Common myeloid progenitor, CD34-positive (primary cell): Measurements from ENCODE around the gene MAFG. TPM values are rescaled to one million over a fixed set of nuclear protein-coding genes. Genes with fewer than 3 reads are reported as not detected.

ENCODE experiments used
- CTCF ChIA-PET: fragments of 350-600 bp; sonication (Branson Sonifier 250); formaldehyde crosslinking; loops from one replicate; lab custom pipeline; 2021; ENCODE audit warnings: antibody characterized with exemption; lab: Charles Lee
- POLR2A ChIA-PET: fragments of 350-600 bp; sonication (Branson Sonifier 250); formaldehyde crosslinking; loops from one replicate; lab custom pipeline; 2021; ENCODE audit warnings: antibody characterized with exemption; lab: Charles Lee
- DNase-seq, 3 donors: peaks; one replicate each; pipeline versions ENCODE4 v3.0.0 to v3.0.0-alpha.2; 2013
- H3K27ac ChIP-seq, 2 experiments: 1 replicate in 1 of 2; 2 replicates in 1 of 2; pipeline ENCODE4 v1.7.0; 2013; ENCODE audit warnings: inconsistent platforms in 2 of 2, low read length in 2 of 2, mild to moderate bottlenecking in 2 of 2, low read depth in 1 of 2, moderate library complexity in 1 of 2; ENCODE audit not compliant: severe bottlenecking in 2 of 2, insufficient read depth in 1 of 2, poor library complexity in 1 of 2
- H3K27me3 ChIP-seq, 5 experiments: replicated peaks in 2 of 5; 1 replicate in 3 of 5; 2 replicates in 2 of 5; pipeline versions ENCODE4 v1.6.1 to v1.7.0; 2013; ENCODE audit warnings: low read length in 4 of 5, mild to moderate bottlenecking in 2 of 5, moderate library complexity in 2 of 5, inconsistent platforms in 1 of 5; ENCODE audit not compliant: insufficient read depth in 5 of 5, control insufficient read depth in 4 of 5
- H3K36me3 ChIP-seq, 4 experiments: 1 replicate in 2 of 4; 2 replicates in 2 of 4; pipeline versions ENCODE4 v1.6.1 to v1.7.0; 2013; ENCODE audit warnings: low read length in 3 of 4, control low read depth in 1 of 4, mild to moderate bottlenecking in 1 of 4; ENCODE audit not compliant: control insufficient read depth in 4 of 4, insufficient read depth in 4 of 4
- H3K4me1 ChIP-seq, 4 experiments: 1 replicate in 3 of 4; 2 replicates in 1 of 4; pipeline versions ENCODE4 v1.6.1 to v1.7.1; 2013; ENCODE audit warnings: low read length in 3 of 4, mild to moderate bottlenecking in 3 of 4, control low read depth in 1 of 4, inconsistent platforms in 1 of 4, moderate library complexity in 1 of 4; ENCODE audit not compliant: control insufficient read depth in 4 of 4, insufficient read depth in 4 of 4; ENCODE audit errors: control extremely low read depth in 1 of 4
- H3K4me3 ChIP-seq, 7 experiments: 1 replicate in 4 of 7; 2 replicates in 3 of 7; pipeline versions ENCODE4 v1.5.1 to v1.7.0; 2013; ENCODE audit warnings: mild to moderate bottlenecking in 7 of 7, low read length in 6 of 7, moderate library complexity in 6 of 7, inconsistent platforms in 2 of 7, low read depth in 2 of 7, control low read depth in 1 of 7; ENCODE audit not compliant: insufficient read depth in 4 of 7, control insufficient read depth in 1 of 7; ENCODE audit errors: extremely low read depth in 1 of 7
- H3K9me3 ChIP-seq, 5 experiments: 1 replicate in 4 of 5; 2 replicates in 1 of 5; pipeline versions ENCODE4 v1.6.1 to v1.7.1; 2013; ENCODE audit warnings: low read length in 4 of 5, mild to moderate bottlenecking in 2 of 5, inconsistent platforms in 1 of 5, low read depth in 1 of 5, moderate library complexity in 1 of 5; ENCODE audit not compliant: control insufficient read depth in 4 of 5, insufficient read depth in 2 of 5; ENCODE audit errors: control extremely low read depth in 1 of 5
- WGBS: methylation state at CpG from one replicate; pipeline ENCODE4 v1.1.5; 2013; ENCODE audit not compliant: insufficient coverage; 5-methylcytosine and 5-hydroxymethylcytosine counted together
- polyA plus RNA-seq: library from polyadenylated mRNA; unstranded; fragments of 120-200 nt; gene quantifications from one replicate; pipeline ENCODE4 v1.2.1, GENCODE V29; 2013

Gene MAFG
- 19.5 TPM for polyA plus RNA-seq

- DNase-seq, result peak; percentile 92 to 95 (median 94)
- POLR2A ChIA-PET, result interaction anchor here (1.0 to 1.8 kb wide), 5 partner anchors 9 to 104 kb away, joined by 3 to 6 read pairs (median 4); partner anchors contain the start of genes RAC3 and SIRT7
- no peaks in the 10 kb centered on the region for H3K9me3 ChIP-seq
- CTCF ChIA-PET, result interaction anchor here (0.9 to 3.1 kb wide), 10 partner anchors 11 to 95 kb away, joined by 3 to 15 read pairs (median 4); partner anchors contain the start of genes CENPX, LRRC45 and NPB
- peaks cover 0 to under 1% (median 0%) of the 10 kb centered on the region in 4 experiments for H3K36me3 ChIP-seq
- WGBS, result under 1% methylated on average over 81 of the region's 98 CpGs
- H3K27ac ChIP-seq, result peak within 1 kb of the TSS; percentile 92 to 98
- peaks cover 0 to 24% (median 13%) of the 10 kb centered on the region in 5 experiments for H3K27me3 ChIP-seq
- H3K4me1 ChIP-seq, result peaks cover 0 to 67% (median 58%) of the 10 kb centered on the region in 4 experiments
- H3K4me3 ChIP-seq, result peak within 1 kb of the TSS; percentile 46 to 83 (median 77)
Observed at GRCh38 chr17:81927653-81928543, at the start of gene MAFG. Gene MAFG (minus strand): TSS chr17:81927735. CDS start chr17:81923185, 4,550 bp downstream.

GRCh38 chr17:81976332-81977210 lies 49.0 kb upstream of the MAFG start:
- H3K36me3 ChIP-seq, result peaks cover 0 to 6% (median 3%) of the 10 kb centered on the region in 4 experiments
- peak overlapping the region; percentile 63 to 86 (median 73) for H3K4me3 ChIP-seq
- peaks cover 10 to 46% (median 35%) of the 10 kb centered on the region in 4 experiments for H3K4me1 ChIP-seq
- H3K9me3 ChIP-seq, result peaks cover 0 to 9% (median 4%) of the 10 kb centered on the region in 5 experiments
- 26% methylated on average over 25 of the region's 30 CpGs for WGBS
- ChIA-PET POLR2A (interaction anchor here (0.7 to 1.1 kb wide), 2 partner anchors 46 to 61 kb away, joined by 3 to 4 read pairs; partner anchors contain the start of genes CENPX and DCXR), CTCF (interaction anchor here (1.3 to 2.6 kb wide), 6 partner anchors 14 to 53 kb away, joined by 3 to 10 read pairs (median 5); no protein-coding TSS in a partner anchor)
- H3K27ac ChIP-seq, result peak overlapping the region in 1 of 2 experiments; percentile 85
- DNase-seq, result peak in 2 of 3 donors; percentile 50 to 51
- peaks cover 0 to 3% (median 0%) of the 10 kb centered on the region in 5 experiments for H3K27me3 ChIP-seq

- POLR2A ChIA-PET, result interaction anchor here (1.1 kb wide), 1 partner anchor 14 kb away, joined by 3 read pairs; no protein-coding TSS in a partner anchor
- Histone ChIP-seq H3K27ac (no peak overlapping the region), H3K9me3 (peaks cover 0 to 9% (median 4%) of the 10 kb centered on the region in 5 experiments), H3K4me3 (no peak overlapping the region), H3K4me1 (peaks cover 0 to 24% (median 16%) of the 10 kb centered on the region in 4 experiments), H3K27me3 (no peaks in the 10 kb centered on the region), H3K36me3 (no peaks in the 10 kb centered on the region)
- CTCF ChIA-PET, result no interaction called here
- no peak for DNase-seq
Observed at GRCh38 chr17:81973432-81973831, 45.9 kb upstream of the MAFG start.

GRCh38 chr17:81968850-81969812 lies 41.6 kb upstream of the MAFG start:
- CTCF ChIA-PET, result interaction anchor here (2.4 to 3.6 kb wide), 2 partner anchors 9 to 52 kb away, joined by 12 to 21 read pairs; partner anchors contain the start of gene CENPX
- DNase-seq, result no peak
- peaks cover 0 to 1% (median 0%) of the 10 kb centered on the region in 5 experiments for H3K27me3 ChIP-seq
- H3K36me3 ChIP-seq, result no peaks in the 10 kb centered on the region
- H3K27ac ChIP-seq, result no peak overlapping the region
- POLR2A ChIA-PET, result no interaction called here
- H3K9me3 ChIP-seq, result peaks cover 0 to 9% (median 4%) of the 10 kb centered on the region in 5 experiments
- peaks cover 0 to 38% (median 32%) of the 10 kb centered on the region in 4 experiments for H3K4me1 ChIP-seq
- H3K4me3 ChIP-seq, result no peak overlapping the region
- 90% methylated on average over 9 of the region's 12 CpGs for WGBS

GRCh38 chr17:81968396-81968745 lies 40.8 kb upstream of the MAFG start:
- H3K4me3 ChIP-seq, result peak overlapping the region in 3 of 7 experiments; percentile 10 to 60 (median 43)
- WGBS, result 92% methylated on average over 5 of the region's 7 CpGs

More at GRCh38 chr17:81968396-81968745, 40.8 kb upstream of the MAFG start:
- Histone ChIP-seq H3K9me3 (peaks cover 0 to 2% (median 1%) of the 10 kb centered on the region in 5 experiments), H3K27me3 (peaks cover 0 to 7% (median 4%) of the 10 kb centered on the region in 5 experiments), H3K4me1 (peaks cover 0 to 38% (median 32%) of the 10 kb centered on the region in 4 experiments), H3K27ac (no peak overlapping the region), H3K36me3 (no peaks in the 10 kb centered on the region)
- DNase-seq, result no peak
- CTCF ChIA-PET, result interaction anchor here (1.5 to 3.6 kb wide), 3 partner anchors 9 to 53 kb away, joined by 4 to 21 read pairs (median 12); partner anchors contain the start of gene CENPX
- POLR2A ChIA-PET, result no interaction called here
